Coronary artery (tissue), 2 donors: Measurements from ENCODE around the gene FBXL15.

Experiments
- DNase-seq: peaks from one replicate; pipeline ENCODE4 v3.0.0-alpha.2; 2017; ENCODE audit warnings: low spot score
- H3K27ac ChIP-seq, 2 donors: fragments of 200-600 bp; sonication (generic); one replicate each; pipeline ENCODE4 v1.5.1; 2016 to 2019
- H3K4me3 ChIP-seq: fragments of 200-600 bp; sonication (generic); 2 replicates; pipeline ENCODE4 v1.5.1; 2016; ENCODE audit warnings: mild to moderate bottlenecking, moderate library complexity
- TF ChIP-seq, protein P1 (sequence below): fragments of 200-600 bp; sonication (generic); IDR thresholded peaks from one replicate; pipeline ENCODE4 v1.5.1; 2019; ENCODE audit warnings: antibody characterized with exemption

Gene FBXL15

DNA sequence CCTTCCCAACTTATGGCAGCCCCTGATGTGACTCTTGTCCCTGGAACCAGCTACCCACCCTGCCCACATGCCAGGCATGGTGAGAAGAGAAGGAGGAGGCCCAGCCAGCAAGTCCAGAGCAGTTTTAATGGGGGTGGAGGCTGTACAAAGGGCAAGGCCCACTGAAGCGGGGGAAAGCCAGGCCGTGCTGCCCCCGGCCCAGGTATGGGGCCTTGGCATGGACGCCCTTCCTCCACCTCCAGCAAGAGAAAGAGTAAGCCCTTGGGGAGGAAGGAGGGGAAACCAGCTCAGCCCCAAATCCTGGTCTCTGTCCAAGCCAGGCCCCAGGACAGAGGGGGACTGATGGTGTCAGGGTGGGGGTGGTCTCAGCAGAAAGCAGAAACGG is 18.1 kb upstream of the FBXL15 start:
- TF ChIP-seq, protein P1, sequence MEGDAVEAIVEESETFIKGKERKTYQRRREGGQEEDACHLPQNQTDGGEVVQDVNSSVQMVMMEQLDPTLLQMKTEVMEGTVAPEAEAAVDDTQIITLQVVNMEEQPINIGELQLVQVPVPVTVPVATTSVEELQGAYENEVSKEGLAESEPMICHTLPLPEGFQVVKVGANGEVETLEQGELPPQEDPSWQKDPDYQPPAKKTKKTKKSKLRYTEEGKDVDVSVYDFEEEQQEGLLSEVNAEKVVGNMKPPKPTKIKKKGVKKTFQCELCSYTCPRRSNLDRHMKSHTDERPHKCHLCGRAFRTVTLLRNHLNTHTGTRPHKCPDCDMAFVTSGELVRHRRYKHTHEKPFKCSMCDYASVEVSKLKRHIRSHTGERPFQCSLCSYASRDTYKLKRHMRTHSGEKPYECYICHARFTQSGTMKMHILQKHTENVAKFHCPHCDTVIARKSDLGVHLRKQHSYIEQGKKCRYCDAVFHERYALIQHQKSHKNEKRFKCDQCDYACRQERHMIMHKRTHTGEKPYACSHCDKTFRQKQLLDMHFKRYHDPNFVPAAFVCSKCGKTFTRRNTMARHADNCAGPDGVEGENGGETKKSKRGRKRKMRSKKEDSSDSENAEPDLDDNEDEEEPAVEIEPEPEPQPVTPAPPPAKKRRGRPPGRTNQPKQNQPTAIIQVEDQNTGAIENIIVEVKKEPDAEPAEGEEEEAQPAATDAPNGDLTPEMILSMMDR: no peak
- Histone ChIP-seq H3K27ac (no peak overlapping the region), H3K4me3 (no peak overlapping the region)
- DNase-seq: no peak

DNA sequence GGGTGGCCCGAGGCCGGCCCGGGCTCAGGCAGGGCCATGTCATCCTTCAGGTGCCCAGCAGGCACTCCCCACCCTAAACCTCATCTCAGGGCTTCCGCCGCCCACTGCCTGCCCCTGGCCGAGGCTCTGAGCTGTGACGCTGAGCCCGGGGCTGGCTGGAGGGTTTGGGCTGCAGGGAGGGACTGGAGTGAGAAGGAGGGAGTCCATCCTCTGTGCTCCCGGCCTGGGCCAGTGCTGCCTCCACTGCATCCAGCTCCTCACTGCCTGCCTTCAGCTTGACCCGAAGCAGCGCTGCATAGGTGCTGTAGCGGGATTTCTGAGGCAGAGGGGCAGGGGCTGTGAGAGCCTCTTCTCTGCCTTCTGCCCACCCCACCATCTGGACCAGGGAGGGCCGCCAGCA is 17.5 kb upstream of the FBXL15 start:
- no peak overlapping the region for H3K4me3 ChIP-seq
- no peak overlapping the region for H3K27ac ChIP-seq
- no peak for DNase-seq
- TF ChIP-seq, protein P1: no peak

DNA sequence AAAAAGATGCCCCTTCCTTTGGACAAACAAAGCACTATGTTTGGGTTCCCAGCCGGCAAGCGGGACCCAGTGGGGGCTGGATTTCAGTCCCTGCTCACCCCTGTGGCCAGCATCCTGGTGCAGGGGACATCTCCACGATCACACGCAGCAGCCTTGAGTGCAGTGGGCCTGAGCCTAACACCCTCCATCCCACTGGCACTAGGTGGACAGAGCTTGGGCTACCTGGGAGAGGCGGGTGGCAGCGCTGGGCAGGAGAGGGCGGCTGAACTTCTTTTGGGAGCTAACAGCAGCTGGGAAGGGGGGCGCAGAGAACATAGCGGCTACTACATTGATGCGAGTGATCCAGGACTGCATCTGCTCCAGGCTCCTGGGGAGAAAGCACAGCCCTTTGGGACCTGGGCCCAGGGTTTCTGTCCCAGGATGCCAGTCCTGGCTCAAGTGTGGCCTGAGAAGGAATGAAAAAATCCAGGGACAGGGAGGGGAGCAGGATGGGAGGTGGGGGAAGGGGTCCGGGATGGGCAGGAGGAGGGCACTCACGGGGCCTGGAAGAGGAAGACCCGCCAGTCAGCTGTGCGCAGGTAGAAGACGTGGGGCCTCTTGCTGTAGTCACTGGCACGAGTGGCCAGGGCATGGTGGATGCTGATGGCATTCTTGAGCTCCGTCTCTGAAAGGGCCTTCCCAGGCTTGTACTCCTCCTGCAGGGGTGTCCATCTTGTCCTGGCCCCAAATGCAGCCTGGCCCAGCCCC is 16.1 kb upstream of the FBXL15 start:
- no peak for DNase-seq
- TF ChIP-seq, protein P1: no peak

DNA sequence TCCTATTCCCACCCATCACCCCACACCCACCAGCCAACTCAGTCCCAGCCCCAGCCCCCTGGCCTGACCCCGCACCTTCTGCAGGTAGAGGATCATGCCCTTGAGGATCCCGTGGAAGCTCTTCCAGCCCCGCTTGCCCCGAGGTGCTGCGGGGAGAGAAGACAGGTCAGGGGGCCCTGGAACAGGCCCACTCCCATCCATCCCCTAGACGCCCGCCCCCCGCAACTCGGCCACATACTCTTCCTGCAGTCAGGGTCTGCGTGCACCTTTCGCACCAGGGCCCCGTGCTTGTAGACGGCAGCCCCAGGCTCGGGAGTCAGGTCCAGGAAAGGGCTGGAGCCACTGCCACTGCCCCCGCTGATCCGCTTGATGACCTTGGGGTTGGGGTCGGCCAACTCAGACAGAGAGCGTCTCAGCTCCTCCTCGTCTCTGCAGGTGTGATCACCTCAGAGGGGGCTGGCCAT is 15.5 kb upstream of the FBXL15 start:
- no peak for DNase-seq
- Histone ChIP-seq H3K4me3 (no peak overlapping the region), H3K27ac (no peak overlapping the region)
- TF ChIP-seq, protein P1: no peak

More for the DNA sequence above, 16.1 kb upstream of the FBXL15 start:
- H3K4me3 ChIP-seq: no peak overlapping the region
- H3K27ac ChIP-seq: no peak overlapping the region

DNA sequence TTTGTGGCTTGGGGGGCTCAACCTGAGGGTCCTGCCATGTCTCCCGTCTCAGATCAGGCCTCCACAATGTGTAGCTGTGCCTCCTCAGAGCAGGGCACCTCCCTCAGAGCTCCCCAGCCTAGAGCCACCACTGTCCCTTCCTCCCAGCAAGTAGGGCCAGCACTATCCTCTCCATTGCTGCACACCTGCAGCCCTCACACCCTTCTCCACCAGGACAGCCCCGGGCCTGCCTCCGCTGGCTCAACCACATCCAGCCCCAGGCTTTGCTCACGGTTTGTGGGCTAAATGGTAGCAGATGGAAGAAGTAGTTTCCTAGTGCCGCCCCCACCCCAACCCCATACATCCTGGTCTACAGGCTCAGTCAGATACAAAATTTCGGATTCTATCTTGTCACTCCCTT is 15.0 kb upstream of the FBXL15 start:
- no peak for DNase-seq
- no peak overlapping the region for H3K27ac ChIP-seq
- no peak overlapping the region for H3K4me3 ChIP-seq
- TF ChIP-seq, protein P1: no peak

DNA sequence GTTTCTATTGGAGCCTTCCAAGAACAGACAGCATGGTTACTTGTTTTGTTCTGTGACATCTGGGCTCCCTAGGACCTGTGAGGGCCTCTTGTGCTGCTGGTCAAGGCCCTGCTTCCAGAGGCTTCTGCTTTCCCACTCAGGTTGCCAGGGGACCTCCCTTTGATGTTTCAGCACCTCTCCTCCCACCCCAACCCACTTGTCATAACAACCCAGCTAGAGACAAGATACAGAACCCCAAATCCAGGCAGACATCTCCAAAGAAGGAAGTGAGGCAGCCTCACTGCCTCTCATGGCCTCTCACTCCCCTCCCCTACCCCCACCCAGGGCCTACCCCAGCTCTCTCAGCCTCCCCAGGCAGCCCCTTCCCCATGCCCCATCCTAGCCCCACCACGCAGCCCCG is 13.8 kb upstream of the FBXL15 start:
- TF ChIP-seq, protein P1: no peak
- H3K27ac ChIP-seq: no peak overlapping the region

DNA sequence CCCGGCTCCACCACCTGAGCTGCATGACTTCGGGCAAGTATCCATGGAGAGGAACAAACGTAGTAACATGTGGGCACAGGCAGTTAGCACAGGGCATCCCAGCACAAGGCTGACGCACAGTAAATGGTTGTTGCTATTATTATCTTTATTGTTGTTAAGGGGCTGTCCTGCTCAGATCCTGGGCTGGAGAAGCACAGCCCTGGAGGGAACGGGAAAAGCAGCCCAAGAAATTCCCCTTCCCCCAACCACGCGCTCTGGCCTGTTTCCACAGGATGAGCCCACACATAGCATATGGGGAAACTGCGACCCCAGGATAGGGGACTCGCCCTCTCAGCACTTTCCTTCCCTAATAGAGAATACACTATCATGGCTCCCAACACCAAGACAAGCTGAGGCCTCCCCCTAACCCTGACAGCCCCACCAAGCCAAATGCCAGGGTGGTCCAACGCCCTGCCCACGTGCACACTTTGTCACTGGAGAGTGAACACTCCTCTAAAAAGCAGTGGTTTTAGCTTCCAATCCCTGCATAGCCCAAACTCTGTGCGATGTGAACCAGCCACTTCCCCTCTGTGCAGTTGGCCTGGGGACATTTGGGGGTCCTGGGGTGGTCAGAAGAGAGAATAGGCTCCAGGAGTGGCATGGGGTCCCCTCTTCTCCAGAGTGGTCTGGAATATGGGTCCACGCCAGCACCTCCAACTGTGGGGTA is 13.1 kb upstream of the FBXL15 start:
- Histone ChIP-seq H3K4me3 (no peak overlapping the region), H3K27ac (no peak overlapping the region)
- TF ChIP-seq, protein P1: no peak
- DNase-seq: no peak

More for the DNA sequence above, 13.8 kb upstream of the FBXL15 start:
- H3K4me3 ChIP-seq: no peak overlapping the region
- no peak for DNase-seq
